DMS153 treated with DMSO at 0.1 percent for 48 hours (cell line): ENCODE measurements around the gene ATP5F1B.
A peak's percentile ranks its signal among the peaks of the same experiment; 100 is the strongest.
"Not testable (repeated sequence)": the region's sequence is repeated elsewhere in the genome, so short reads cannot be mapped to it uniquely, and the experiment has no call there.

Experiments used
- DNase-seq: peaks from one replicate; lab custom pipeline; 2025; ENCODE audit not compliant: unreplicated experiment; lab: John Stamatoyannopoulos, UW

ATP5F1B gene

DNA sequence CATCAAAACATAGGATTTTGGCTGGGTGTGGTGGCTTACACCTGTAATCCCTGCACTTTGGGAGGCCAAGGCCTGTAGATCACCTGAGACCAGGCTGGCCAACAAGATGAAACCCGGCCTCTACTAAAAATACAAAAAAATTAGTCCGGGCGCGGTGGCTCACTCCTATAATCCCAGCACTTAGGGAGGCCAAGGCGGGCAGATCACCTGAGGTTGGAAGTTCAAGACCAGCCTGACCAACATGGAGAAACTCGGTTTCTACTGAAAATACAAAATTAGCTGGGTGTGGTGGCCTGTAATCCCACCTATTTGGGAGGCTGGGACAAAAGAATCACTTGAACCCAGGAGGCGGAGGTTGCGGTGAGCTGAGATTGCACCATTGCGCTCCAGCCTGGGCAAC is 2.2 kb upstream of the ATP5F1B start:
- not testable (repeated sequence) for DNase-seq

- no peak for DNase-seq
Observed at GRCh38 chr12:56645201-56645716, 525 bp downstream of the ATP5F1B start.

DNA sequence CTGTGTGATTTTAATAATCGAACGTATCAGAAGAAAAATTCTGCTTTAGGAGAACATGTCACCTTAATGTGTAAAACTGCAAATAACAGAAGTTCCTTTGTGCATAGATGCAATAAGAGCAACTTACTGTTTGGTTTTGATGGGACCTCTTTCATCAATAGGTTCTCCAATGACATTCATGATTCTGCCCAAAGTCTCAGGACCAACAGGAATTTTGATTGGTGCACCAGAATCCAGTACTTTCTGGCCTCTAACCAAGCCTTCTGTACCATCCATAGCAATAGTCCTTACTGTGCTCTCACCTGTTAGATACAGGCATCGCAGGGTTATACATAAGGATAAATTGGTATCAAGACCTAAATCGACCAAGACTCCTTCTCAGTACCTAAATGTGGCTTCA is 1.1 kb downstream of the ATP5F1B start:
- no peak for DNase-seq

- no peak for DNase-seq
Observed at GRCh38 chr12:56641219-56641618, 4.6 kb downstream of the ATP5F1B start.

- no peak for DNase-seq
Observed at GRCh38 chr12:56637621-56638020, 8.2 kb downstream of the ATP5F1B start.

DNA sequence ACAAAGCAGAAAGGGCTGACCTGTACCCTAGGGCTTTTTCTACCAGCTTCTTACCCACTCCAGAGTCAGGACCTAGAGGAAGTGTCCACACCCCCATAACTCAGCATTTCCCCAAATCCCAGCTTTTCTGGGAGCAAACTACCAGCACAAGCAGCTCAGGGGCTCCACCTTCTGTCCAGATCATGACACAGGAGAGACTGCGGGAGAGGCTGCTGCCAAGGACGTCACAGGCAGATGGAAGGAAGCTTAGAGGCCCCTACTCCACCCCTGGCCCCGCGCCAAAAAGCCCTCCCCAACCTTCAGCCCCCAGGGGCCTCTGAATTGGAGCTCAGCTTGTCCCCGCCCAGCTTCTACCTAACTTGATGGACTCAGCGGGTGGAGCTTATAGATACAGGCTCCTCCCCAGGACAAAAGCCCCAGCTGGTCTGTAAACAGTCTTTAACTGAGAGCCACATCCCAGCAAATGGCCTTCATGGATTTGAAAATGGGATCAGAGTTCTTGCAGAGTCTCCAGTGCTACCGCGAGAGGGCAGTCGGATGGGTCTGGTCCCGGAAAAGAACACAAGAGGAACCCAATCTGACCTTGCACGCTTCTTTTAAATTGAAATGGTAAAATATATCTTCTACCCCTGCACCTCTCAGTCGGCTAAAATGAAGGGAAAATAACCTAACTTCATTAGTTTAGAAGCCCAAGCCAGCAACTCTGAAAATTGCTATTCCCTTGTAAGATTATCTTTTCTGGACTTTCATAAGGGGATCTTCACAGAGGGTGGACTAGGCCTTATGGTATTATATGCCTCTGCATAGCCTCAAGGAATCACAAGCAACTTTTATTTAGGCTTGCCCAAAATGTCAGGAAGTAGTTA is 8.9 kb downstream of the ATP5F1B start:
- DNase-seq, result peak; percentile 99

DNA sequence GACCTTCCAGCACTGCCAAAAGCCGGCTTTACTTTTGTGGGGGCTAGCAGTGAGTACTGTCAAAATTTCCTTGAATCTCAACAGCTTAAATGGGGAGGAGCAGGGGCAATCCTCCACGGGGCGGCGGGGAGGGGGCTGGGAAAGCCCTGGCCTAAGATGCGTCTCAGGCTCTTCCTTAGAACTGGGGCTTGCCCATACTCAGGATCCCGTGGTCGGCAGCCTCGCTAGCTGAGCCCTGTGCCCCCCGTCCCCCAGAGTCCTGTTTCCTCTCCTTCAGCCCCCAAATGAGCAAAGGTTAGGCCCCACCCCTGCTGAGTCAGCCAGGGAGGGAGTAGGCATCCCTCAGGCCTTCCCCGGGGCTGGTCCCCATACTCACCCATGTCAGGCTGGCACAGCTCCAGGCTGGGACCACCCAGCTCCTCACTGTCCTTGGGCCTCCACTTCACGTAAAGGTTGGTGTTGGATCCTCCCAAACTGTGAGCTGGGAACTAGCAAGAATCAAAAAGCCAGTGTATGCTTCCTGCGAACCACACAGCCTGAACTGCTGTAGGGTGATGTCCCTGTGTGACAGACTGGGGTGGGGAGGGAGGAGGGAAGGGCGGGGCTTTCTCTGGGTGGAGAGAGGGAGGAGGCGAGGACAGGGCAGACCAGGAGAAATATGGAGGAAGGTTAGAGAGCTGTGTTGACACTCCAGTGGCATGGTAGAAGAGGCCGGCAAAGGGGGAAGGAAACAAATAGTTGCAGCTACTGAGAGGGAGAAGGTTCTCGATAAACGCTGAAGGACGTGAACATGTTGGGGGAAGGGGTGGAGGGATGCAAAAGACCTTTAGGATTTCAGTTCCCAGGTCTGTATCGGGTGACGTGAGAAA is 9.7 kb downstream of the ATP5F1B start:
- DNase-seq, result peak; percentile 77

DNA sequence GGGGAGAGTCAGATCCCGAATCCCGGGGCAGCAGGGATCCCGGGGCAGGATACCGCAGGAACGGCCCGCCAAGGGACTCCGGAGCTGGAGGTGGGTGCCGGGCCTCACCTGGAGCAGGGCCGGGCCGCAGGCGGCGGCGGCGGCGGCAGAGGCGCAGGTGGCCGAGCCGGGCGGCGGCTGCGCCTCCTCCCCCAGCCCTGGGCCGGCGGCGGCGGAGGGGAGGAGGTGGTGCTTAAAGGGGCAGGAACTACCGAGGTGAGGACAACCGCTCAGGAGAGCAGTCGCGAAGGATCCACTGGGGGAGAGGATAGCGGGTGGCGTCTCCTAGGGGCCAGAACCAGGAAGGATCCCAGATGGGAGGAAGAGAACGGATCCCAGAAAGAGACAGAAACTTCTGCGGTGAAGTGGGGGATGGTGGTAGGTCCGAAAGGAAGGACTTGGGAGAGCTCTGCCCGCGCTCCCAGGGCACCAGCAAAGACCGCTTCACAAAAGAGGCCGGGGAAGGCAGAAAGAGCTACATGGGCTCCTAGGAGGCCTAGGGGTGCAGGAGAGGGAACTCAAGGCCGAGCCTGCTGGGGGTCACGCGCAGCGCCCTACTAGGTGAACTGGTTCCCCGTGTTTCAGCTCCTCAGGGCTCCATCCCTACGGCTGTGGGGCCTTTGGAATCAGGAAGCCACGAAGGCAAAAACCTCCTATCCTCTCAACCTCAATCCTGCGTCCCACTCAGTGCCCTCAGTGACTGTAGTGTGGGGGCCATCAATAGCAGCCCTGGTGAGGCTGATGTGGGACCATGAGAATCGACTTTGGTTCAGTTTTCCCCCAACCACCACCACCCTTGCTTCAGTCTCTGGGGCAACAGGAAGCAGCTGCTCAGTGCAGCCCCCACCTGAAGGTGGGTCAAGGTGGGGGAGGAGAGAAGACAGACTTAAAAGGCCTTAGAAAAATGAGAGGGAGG is 10.7 kb downstream of the ATP5F1B start:
- peak; percentile 59 for DNase-seq

GRCh38 chr12:56634242-56634836 is 11.4 kb downstream of the ATP5F1B start:
- peak; percentile 27 for DNase-seq

DNA sequence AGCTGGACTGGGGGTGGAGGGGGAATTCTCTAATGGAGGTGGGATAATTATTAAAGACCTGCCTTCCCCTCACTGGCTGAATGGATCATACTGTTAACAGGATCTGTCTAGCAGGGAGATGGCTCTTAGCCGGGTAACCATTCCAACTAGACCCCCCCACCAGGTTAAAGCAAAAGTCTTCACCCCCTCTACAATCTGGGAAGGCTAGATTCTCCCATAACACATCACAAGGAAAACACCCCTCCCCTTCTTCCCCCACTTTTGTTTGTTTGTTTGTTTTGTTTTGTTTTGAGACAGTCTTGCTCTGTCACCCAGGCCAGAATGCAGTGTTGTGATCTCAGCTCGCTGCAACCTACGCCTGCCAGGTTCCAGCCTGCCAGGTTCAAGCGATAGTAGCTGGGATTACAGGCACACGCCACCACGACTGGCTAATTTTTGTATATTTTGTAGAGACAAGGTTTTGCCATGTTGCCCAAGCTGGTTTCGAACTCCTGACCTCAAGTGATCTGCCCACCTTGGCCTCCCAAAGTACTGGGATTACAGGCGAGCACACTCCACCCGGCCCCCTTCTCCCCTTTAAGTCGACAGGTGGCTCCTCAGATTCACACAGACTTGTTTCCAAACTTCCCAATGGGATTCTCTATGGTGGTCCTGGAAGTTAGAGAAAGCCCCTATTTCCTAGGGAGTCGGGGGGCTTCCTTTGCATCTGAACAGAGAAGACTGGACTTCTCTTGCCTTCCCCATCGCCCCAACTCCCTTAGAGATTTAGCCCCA is 12.1 kb downstream of the ATP5F1B start:
- DNase-seq, result no peak

GRCh38 chr12:56632701-56633467 is 12.9 kb downstream of the ATP5F1B start:
- DNase-seq, result no peak

DNA sequence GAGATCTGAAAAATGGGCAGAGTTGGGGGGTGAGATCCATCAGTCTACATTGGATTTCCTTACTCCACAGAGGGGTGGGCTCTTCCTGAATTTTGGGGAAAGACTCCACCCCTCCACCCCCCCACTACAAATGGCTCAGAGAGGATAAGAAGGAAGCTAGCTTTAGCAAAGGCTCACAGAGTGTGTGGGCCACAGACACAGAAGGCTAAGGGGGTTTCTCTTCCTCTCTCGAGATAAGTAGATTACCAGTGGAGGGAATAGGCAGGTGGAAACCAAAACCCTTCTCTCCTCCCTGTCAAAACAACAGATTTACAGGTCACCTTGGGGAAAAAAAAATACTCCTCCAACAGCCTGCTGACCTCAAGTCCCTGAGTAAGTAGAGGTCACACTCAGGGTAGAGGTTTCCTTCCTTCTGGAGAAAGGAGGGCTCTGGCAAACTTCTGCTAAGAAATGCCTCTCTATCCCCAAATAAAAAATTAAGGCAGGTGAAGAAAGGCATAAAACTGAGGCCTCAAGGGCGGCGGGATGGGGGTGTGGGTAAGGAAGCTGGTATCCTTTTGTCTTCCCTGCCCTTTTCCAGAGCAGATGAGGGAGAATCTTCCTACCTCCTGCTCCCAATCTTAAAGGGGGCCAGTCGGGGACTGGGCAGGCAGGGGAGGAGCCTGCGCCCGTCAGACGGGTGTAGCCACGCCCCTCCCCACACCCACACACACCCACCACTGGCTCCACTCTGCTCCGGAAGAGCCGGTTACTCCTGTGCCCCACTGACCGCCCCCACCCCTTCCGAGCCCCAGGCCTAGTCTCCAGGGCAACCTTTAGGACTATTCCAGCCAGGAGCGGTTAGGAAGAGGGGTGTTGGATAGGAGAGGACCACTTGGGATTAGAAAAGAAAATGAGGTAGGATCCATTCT is 13.7 kb downstream of the ATP5F1B start:
- peak; percentile 50 for DNase-seq

GRCh38 chr12:56630180-56630632 is 15.6 kb downstream of the ATP5F1B start, which contains the start of gene BAZ2A:
TSS of gene BAZ2A (minus strand) at chr12:56630326. CDS start at chr12:56617530, 12,796 bp downstream.
- DNase-seq, result peak; percentile 63

DNA sequence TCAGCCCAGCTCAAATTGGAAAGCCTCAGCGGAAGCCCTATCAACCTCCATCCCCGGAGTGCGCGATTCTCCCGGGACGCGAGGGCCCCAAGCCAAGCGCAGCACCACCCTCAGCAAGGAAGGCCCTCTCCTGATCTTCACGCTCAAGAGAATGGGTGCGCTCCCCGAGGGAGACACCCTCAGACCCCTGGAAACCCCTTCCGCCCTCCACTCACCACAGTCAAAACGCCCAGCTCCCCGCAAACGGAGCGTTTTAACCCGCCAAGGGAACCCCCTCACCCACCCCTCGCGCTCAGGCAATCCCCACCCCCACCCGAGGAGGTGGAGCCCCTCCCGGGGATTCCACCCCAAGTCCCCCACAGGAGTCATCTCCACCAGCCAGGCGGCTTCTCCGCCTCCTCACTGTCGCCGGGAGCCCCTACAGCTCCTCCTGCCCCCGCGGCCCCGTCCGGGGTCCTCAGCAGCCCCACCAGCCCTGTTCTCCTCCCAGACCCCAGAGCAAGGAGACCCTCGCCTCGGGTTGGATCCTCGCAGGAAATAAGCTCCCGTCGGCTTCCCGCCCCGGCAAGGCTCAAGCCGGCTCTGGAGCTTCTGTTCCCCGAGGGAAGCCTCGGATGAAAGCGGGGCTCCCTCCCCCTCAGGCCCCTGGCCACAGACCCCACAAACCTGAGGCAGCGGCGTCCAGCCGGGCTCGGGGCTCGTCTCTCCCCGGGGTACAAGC is 16.2 kb downstream of the ATP5F1B start:
- DNase-seq, result no peak

GRCh38 chr12:56628671-56629458 is 16.9 kb downstream of the ATP5F1B start:
- DNase-seq, result peak; percentile 9

GRCh38 chr12:56626701-56627100 is 19.1 kb downstream of the ATP5F1B start:
- no peak for DNase-seq
